Stimulated activated CD4-positive, alpha-beta T cell treated with anti-CD3 and anti-CD28 coated beads, Interleukin-15, amount 100 ng/mL, for 1 hour (primary cell): Measurements from ENCODE around the gene BMPR1A.

Experiments
- DNase-seq, 2 donors: peaks; one replicate each; pipeline ENCODE4 v3.0.0-alpha.2; 2020; ENCODE audit warnings: low read depth in 1 of 2, low spot score in 1 of 2

BMPR1A gene

DNA sequence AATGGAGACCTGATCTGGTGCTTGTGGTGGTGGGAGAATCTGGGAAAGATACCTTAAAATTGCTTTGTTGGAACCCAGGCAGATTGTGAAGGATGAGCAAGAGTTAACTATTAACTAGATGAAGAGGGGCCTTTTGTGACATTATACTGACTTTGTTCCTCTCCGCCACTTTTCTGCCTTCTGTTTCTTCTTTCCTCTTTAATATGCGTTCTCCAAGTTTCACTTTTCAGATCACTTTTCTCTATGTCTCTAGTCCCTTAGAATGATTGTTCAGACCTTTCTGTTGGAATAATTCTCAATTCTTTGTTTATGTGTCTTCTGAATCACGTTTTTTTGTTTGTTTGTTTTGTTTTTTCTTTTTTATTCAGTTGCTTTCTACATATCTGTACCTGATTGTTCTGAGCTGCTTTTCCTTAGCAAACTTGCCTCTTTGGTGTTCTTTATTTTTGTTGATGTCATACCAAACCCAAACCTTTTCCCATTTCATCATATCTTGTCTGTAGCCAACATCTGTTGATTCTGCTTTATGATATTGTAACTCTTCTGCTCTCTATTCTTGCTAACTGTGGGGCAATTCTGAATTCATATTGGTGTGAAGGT, 2.8 kb downstream of the BMPR1A start:
- no peak for DNase-seq

DNA sequence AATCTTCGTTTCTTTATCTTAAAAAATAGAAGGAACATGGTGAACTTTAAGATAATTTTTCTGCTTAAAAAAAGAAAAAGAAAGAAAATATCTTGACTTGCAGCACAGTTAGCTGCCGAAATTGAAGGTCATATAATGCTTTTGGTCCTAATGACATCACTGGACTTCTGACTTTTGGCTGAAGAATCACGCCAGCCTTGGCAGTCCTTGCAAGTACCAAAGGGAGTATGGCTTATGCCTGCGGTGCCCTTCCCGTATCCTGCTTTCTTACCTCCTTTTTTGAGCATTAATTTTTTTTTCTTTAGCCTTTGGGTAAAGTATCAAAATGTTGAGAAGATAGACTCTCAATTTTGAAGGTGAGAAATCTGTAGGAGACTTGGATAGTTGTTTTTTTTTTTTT, 7.0 kb downstream of the BMPR1A start:
- DNase-seq: no peak

DNA sequence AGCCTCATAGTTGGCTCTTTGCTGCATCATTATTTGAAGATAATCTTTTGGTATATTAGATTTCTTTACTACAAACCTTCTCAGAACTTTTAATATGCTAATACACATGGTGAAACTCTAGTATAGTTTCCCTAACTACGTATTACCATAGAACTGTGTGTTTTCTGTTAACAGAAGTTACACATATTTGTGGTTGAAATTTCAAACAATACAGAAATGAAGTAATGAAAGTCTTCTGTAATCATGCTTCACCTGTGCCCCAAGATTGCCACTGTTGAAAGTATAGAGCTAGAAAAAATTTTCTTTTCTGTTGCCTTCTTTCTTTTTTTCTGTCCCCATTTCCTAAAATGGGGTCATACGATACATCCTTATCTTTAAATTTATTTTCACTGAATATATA, 9.1 kb downstream of the BMPR1A start:
- DNase-seq: no peak

DNA sequence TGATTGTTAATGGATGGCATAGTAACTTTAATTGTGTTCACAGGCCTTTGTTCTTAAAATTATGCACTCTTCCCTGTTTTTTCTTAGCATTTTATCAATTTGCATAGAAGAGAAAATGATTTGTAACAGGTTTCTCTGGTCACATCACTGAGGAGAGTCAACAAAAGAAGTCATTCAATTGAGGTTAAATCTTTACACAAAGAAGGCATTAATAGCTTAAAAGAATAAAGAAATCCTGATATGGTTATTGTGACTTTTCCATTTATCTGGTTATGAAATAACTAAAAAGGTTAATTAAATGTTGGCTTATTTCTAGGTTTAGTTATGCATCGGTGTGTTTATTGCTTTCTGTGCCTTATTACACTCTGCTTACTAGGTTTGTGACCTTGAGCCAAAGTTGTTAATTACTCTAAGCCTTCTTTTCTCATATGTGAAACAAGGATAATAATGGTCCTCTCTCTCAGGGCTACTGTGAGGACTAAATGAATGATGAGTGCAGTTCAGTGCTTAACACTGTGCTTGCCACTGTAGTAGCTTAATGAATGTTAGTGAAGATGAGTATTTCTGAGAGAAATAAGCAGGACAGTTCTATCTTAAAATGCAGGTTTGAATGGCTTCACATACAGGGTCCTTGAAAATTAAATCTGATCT, 12.1 kb downstream of the BMPR1A start:
- no peak for DNase-seq

DNA sequence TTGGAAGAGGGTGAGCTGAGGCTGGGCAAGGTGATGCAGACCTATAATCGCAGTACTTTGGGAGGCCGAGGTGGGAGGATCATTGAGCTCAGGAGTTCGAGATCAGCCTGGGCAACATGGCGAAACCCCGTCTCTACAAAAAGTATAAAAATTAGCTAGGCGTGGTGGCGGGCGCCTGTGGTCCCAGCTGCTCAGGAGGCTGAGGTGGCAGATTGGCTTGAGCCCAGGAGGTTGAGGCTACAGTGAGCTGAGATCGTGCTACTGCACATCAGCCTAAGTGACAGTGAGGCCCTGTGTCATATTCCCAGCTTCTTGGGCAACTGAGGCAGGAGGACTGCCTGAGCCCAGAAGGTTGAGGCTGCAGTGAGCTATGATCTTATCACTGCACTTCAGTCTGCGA, 13.6 kb downstream of the BMPR1A start:
- DNase-seq: no peak

DNA sequence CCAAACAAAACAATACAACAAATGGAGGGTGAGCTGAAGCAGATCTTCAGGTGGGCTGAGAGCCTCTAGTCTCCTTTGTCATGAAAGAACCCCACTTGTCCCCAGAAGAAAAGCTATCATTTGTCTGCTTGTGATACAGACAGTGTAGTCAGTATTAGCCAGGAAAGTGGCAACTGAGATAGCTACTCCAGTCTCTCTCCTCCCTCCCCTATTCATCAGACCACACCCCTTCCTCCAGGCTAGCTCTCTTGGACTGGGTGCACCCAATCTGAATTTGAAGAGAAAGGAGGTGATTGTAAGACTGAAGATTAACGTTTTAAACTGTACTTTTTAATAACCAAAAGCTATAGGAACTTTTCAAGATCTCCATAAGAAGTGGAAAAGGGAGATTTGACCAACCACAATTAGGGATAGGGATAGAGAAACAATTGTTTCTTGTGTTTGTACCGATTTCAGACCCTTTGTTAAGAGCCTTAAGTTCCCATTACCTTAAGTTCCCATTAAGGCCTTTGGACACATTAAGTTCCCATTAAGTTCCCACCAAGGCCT, 14.1 kb downstream of the BMPR1A start:
- DNase-seq: no peak

DNA sequence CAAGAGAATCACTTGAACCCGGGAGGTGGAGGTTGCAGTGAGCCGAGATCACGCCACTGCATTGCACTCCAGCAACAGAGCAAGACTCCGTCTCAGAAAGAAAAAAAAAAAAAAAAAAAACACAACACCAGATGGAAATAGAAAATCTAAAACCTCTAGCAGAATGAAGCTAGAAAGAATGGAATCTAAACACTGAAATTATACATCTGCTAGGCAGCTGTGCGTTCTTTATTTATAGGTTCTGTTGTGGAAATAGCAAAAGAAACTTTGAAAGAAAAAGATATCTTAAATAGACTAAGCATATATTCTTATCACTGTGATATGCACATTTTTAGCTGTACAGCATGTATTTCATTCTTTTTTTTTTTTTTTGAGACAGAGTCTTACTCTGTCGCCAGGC, 17.1 kb downstream of the BMPR1A start:
- DNase-seq: no peak

DNA sequence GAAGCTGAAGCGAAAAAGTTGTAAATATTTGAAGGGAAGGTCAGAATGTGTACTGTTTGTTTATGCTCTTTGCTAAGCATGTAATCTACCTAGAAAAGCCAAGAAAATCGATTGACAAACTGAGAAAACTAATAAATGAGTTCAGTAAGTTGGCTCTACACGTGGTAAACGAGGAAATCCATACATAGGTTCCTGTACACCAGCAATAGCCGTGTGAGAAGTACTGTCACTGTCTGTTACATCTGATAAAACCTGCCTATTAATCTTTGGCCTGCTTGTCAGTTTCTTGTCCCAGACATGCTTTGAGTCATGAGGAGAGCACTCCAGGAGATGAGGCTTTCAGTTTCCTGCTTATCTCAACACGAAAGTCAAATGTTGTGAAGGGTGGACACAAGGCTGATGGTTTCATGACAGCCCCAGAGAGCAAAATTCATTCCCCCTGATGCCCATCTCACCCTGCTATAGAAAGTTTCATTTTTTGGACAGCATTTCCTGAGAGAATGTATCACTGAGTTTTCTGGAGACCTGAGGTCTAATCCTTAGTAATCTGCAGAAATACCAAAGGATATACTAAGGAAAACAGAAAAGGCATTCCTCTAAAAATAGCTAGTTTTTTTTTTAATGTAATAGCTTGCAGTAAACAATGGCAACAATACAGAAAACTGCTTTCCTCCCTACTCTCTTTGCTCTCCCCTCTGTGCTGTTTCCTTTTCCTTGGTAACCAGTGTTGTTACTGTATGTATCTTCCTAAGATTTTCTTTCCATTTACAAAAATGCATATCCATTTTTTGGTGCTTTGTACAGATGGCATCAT, 18.8 kb downstream of the BMPR1A start:
- no peak for DNase-seq

DNA sequence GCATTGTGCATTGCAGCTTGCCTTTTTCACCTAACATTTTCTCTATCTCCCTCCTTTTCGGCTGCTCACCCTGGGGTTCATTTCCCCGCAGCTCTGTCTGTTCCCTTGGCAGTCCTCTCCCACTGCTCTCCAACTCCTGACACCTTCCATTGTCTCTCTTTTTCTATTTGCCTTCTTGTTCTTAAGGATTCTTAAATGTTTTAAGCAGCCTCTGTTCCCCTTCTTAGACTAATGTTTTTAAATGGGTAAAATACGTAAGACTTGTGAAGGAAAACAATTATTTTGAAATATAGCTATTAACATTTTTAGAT, 19.4 kb downstream of the BMPR1A start:
- no peak for DNase-seq

DNA sequence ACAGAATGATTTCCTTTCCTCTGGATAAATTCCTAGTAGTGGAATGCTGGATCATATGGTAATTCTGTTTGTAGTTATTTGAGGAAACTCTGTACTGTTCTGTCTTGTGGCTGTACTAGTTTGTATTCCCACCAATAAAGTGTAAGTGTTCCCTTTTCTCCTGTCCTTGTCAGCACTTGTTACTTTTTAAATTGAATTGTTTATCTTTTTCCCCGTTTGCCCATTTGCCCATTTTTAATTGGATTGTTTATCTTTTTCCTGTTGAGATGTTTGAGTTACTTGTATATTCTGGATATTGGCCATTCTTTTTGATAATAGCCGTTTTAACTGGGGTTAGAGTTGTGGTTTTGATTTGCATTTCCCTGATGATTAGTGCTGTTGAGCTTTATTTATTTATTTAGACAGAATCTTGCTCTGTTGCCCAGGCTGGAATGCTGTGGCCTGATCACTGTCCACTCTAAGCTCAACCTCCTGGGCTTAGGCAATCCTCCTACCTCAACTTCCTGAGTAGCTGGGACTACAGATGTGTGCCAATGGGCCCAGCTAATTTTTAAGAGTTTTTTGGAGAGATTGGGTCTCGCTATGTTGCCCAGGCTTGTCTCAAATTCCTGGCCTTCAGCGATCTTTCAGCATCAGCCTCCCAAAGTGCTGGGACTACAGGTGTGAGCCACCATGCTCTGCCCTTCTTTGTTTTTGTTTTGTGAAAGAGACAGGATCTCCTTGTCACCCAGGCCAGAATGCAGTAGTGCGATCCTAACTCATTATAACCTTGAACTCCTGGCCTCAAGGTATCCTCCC, 23.0 kb downstream of the BMPR1A start:
- DNase-seq: no peak

DNA sequence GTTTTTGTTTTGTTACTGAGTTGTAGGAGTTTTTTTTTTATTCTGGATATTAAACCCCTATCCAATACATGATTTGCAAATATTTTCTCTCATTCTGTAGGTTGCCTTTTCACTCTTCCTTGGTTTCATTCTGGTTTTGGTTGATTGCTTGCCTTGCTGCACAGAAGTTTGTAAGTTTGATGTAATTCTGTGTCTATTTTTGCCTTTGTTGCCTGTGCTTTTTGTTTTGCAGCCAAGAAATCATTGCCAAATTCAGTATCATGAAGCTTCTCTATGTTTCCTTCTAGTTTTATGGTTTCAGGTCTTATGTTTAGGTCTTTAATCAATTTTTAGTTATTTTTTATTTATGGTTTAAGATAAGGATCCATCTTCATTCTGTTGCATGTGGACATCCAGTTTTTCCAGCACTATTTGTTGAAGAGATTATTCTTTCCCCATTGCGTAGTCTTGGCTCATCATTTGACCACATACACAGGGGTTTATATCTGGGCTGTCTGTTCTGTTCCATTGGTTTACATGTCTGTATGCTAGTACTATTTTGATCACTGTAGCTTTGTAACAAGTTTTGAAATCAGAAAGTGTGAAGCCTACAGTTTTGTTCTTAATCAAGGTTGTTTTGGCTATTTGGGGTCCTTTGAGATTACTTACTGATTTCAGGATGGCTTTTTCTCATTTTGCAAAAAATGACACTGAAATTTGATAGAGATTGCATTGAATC, 26.4 kb downstream of the BMPR1A start:
- DNase-seq: no peak

DNA sequence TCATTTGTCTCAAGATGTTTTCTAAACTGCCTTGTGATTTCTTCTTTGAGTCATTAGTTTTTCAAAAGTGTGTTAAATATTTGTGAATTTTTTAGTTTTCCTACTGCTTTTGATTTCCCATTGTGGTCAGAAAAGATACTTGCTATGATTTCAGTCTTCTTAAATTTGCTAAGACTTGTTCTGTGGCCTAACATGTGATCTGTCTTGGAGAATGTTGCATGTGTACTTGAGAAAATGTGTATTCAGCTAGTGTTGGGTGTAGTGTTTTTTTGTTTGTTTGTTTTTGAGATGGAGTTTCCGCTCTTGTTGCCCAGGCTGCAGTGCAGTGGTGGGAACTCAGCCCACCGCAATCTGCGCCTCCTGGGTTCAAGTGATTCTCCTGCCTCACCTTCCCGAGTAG, 28.6 kb downstream of the BMPR1A start:
- DNase-seq: no peak

DNA sequence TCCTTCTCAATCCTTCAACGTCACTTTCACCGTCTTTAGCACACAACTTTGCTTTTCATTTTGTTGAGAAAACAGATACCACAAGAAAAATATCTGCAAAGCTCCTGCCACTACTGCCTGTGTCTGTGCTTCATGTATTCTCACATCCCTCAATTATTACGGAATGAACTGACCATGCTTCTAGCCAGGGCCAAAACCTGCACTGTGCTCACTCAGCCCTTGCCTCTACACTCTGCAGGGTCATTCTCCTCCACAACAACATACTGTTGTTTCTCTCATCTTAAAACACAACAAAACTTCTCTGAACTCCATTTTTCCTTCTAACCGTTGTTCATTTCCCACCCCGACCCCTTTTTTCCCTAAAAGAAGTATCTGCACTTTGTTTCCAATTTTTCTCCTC, 29.5 kb downstream of the BMPR1A start:
- no peak for DNase-seq

DNA sequence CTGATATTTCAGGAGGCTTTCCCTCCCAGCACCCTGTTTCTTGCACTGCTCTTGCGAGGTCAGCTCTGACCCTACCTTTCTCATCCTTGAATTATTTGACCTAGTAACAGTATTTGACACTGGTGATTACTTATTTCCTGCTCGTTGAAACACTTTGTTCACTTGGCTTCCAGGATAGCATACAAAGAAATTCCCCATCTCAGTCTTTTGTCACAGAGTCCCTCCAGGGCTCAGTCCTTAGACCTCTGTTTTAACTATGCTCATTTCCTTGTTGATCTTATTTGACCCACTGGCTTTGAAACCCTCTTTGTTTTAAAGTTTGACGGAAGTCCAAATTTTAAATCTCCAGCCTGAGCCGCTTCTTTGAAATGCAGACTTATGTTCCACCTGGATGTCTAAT, 29.9 kb downstream of the BMPR1A start:
- no peak for DNase-seq

DNA sequence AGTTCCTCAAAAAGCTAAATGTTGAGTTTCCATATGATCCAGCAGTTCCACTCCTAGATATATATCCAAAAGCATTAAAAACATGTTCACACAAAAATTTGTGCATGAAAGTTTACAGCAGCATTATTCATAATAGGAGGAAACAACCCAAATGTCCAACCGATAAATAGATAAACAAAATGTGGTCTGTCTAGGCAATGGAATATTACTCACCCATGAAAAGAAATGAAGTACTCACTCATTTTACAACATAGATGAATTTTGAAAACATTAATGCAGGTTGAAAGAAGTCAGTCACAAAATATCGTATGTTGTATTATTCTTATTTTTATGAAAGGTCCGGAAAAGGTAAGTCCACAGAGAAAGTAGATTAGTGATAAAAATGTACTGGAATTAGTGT, 34.0 kb downstream of the BMPR1A start:
- no peak for DNase-seq

DNA sequence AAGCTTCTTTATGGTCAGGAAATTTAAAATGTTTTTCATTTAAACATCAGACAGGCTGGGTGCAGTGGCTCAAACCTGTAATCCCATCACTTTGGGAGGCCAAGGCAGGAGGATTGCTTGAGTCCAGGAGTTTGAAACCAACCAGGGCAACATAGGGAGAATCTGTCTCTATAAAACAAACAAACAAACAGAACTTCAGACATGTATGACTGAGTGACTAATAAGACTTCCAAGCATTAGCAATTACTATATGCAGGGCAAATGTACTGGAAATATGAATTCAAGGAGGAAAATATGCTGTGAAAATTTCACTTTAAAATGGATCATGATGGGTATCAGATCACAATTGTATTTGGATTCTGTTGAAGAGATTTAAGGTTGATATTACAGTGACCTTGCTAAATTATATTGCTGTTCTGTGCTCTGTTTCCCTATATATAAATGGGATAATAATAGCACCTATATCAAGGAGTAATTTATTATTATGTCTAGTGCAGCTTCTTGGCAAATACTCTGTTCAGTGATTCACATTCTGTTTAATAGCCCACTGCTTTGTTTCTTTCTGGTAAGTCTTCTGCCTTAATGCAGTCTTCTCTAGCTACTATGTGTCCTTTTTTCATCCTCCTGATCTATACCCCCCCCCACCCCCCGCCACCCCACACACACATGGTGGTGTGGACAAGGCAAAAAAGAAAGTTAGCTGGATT, 36.2 kb downstream of the BMPR1A start:
- DNase-seq: no peak

DNA sequence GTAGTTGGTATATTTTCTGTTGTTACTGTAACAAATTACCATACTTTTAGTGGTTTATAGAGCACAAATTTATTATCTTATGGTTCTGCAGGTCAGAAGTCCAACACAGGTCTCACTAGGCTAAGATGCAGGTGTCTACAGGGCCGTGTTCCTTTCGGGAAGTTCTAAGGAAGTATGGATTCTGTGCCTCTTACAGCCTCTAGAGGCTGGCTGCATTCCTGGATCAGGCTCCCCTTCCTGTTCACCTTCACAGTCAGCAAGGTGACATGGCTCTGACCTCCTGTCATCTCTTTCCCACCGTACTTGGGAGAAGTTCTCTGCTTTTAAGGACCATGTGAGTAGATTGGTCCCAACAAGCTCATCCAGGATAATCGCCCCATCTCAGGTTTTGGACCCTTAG, 37.3 kb downstream of the BMPR1A start:
- no peak for DNase-seq

DNA sequence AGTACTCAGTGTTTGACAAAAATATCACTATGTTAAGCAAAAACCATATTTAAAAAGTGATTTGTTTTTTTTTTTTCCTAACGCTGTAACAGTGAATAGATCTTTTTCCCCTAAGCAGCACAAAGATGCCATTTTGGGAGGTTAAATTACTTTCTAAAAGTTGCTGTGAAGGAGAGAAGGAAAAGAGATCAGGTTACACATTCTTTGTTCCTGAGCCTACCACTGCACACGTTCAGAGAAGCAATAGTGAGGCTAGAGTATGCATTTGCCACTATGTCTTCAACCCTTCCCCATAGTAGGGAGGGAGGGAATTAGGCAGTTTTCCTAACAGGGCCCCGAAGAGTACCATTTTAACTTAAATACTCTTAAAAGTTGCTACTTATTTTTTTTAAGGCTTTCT, 38.9 kb downstream of the BMPR1A start:
- no peak for DNase-seq

DNA sequence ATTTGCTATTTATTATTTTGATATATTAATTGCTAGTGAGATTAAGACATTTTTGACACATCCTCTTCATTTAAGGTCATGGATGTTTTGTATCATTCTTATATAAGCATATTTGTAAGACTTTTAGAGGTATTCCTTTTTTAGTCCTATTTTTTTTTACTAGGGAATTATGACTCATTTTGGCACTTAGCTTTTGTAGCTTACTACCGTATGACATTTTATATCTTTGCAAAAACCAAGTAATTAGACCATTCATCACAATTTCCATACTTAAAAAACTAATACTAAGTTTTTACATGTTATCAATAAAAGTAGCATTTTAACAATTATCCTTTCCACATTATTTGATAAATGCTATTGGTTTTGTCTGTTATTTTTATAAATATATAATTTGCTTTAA, 41.6 kb downstream of the BMPR1A start:
- no peak for DNase-seq

DNA sequence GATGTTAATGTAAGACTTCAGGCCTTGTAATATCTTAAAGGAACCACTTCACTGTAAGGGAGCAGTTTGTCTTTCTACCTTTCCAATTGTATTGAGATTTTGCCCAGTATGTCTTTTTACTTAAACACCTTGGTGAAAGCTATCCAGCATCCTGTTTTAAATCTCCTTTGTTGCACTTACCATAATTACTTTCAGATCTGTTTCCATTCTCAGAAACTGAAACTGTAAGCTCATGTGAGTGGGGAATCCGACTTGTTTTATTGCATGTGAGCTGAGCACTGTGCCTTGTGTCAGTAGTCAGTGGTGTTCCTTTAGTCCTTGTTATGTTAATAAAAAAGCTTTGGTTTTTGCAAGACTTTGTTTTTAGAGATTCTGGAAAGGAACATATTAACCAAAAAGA, 42.2 kb downstream of the BMPR1A start:
- DNase-seq: no peak
